NCI-H2227 (cell line): ENCODE results near the gene SPATS2.

Source experiments
- DNase-seq: peaks from one replicate; lab custom pipeline; 2025; ENCODE audit not compliant: unreplicated experiment; lab: John Stamatoyannopoulos, UW

Gene SPATS2

DNA sequence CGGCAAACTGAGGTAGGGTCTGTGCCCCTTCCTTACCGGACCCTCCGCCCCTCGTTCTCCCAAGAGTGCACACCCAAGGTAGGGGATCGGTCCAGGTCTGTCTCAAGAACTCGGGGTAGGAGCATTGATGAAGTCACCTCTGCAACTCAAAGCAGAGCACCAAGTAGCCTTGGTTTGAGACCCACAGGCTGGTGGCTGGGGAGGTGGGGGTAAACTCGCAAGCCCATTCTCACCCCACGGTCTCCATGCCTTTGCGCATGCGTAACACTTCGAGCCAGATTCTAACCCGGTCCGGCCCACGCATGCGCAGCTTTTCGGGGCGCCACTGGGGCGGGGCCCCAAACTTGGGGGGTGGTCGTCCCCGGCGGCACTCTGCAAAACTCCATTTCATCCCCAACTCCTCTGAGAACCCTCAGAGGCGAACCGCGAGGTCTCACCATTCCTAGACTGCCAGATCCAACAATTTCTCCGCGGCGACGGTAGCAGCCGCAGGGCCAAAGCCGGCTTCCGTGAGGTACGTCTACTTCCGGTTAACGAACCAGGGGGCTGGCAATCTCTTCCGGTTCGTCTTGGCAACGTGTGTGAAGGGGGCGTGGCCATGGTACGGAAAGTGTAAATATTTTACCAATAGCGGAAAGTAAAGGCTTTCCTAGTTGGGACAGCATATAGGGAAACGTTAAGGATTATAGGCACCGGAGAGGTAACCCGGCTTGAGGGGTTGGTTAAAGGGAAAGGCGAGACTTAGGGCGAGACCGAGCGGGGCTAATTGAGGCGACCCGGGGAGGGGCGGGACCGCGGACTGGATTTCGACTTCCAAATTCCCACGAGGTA lies 200.6 kb downstream of the SPATS2 start, which contains the start of gene MCRS1:
Gene MCRS1, minus strand, starts transcription at position 532 of the 831 bp plus-strand sequence. CDS start 1,411 bp downstream, outside the sequence.
- peak; percentile 91 for DNase-seq

DNA sequence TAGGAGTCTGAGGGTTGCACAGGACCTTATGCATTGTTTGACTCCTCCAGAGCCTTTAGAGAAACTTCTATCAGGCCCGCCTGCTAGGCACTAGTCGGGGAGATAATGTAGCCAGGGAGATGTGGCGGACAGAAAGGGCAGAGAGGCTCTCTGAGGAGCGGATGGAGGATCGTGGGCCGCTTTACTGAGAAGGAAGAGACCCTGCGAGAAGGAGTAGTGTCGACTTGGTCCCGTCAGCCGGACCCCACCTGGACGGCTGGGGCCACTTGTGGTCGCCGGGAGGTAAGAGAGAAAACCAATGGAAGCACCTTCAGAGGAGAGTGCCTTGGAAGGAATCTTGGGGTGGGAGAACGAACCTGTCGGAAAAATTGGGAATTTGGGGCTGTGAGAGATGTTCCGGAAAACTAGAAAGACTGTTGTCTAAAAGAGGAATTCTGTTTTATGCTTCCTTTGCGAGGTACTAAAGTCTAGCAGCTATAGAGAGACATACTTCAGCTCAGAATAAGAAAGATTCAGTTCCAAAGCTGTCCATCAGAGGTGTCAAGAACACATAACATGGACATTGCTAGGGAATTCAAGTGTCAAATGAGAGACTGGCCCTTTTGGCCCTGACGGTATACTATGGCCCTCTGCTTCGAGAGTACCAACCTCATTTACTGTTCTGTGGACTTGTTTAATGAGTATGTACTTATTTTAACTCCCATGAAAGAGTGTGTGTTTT lies 201.3 kb downstream of the SPATS2 start:
- peak; percentile 7 for DNase-seq
